HG03521 (cell line): ENCODE results near the gene MUC5AC.
"Not testable (repeated sequence)": the region's sequence is repeated elsewhere in the genome, so short reads cannot be mapped to it uniquely, and the experiment has no call there.

Experiments used
- ATAC-seq: cut with Tn5 transposase; IDR thresholded peaks from one replicate; pipeline ENCODE4 v1.9.1; 2021; ENCODE audit warnings: mild to moderate bottlenecking, moderate library complexity; ENCODE audit not compliant: unreplicated experiment

Gene MUC5AC

GRCh38 chr11:1174441-1175370 lies 17.0 kb downstream of the MUC5AC start:
- no peak for ATAC-seq

- ATAC-seq = no peak
These were observed 17.9 kb downstream of the MUC5AC start for GRCh38 chr11:1175461-1176223.

GRCh38 chr11:1176224-1177019 lies 18.7 kb downstream of the MUC5AC start:
- no peak for ATAC-seq

- ATAC-seq = no peak
These were observed 19.4 kb downstream of the MUC5AC start for GRCh38 chr11:1177020-1177770.

GRCh38 chr11:1177771-1178090 lies 20.0 kb downstream of the MUC5AC start:
- no peak for ATAC-seq

GRCh38 chr11:1178201-1178885 lies 20.6 kb downstream of the MUC5AC start:
- no peak for ATAC-seq

GRCh38 chr11:1178906-1179305 lies 21.2 kb downstream of the MUC5AC start:
- ATAC-seq = no peak

- ATAC-seq = no peak
These were observed 21.9 kb downstream of the MUC5AC start for GRCh38 chr11:1179641-1180040.

GRCh38 chr11:1180171-1180570 lies 22.4 kb downstream of the MUC5AC start:
- ATAC-seq = no peak

GRCh38 chr11:1180947-1181391 lies 23.2 kb downstream of the MUC5AC start:
- ATAC-seq = no peak

- no peak for ATAC-seq
These were observed 23.7 kb downstream of the MUC5AC start for GRCh38 chr11:1181420-1181819.

- no peak for ATAC-seq
These were observed 24.2 kb downstream of the MUC5AC start for GRCh38 chr11:1181853-1182535.

- ATAC-seq = not testable (repeated sequence)
These were observed 26.4 kb downstream of the MUC5AC start for GRCh38 chr11:1184139-1184538.

GRCh38 chr11:1188451-1189130 lies 30.8 kb downstream of the MUC5AC start:
- ATAC-seq = not testable (repeated sequence)

- ATAC-seq = not testable (repeated sequence)
These were observed 32.1 kb downstream of the MUC5AC start for GRCh38 chr11:1189816-1190215.

GRCh38 chr11:1191786-1192470 lies 34.2 kb downstream of the MUC5AC start:
- not testable (repeated sequence) for ATAC-seq

GRCh38 chr11:1192741-1193325 lies 35.1 kb downstream of the MUC5AC start:
- ATAC-seq = no peak
